GM19023 (cell line): ENCODE measurements around the gene SLC16A6.
"Not testable (repeated sequence)": the region's sequence is repeated elsewhere in the genome, so short reads cannot be mapped to it uniquely, and the experiment has no call there.

ENCODE experiments used
- ATAC-seq: cut with Tn5 transposase; IDR thresholded peaks from one replicate; pipeline ENCODE4 v1.9.1; 2021; ENCODE audit warnings: mild to moderate bottlenecking, moderate library complexity; ENCODE audit not compliant: unreplicated experiment

The SLC16A6 gene

DNA sequence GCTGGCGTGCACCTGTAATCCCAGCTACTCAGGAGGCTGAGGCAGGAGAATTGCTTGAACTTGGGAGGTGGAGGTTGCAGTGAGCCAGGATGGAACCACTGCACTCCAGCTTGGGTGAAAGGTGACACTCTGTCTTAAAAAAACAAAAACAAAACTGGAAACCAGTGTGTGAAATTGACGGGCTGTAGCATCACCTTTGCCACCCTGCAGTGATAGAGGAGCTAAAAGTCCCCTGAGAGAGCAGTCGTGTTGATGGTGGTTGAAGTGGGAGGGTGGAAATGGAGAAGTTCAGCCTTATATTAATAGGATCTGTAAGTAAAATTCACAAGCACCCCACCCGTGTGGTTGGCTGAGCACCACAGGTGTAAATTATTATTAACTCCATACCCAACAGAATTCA is 65.9 kb downstream of the SLC16A6 start:
- not testable (repeated sequence) for ATAC-seq

DNA sequence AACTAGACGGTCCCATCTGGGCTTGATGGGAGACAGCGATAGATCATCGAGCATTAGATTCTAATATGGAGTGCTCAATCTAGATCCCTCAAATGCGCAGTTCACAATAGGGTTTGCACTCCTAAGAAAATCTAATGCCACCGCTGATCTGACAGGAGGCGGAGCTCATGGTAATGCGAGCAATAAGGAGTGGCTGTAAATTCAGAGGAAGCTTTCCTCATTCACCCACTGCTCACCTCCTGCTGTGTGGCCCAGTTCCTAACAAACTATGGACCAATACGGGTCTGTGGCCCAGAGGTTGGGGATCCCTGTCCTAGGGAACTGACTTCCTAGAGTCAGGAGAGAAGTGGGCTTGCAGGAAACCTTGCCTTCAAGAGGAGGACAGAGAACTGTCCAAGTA is 68.3 kb downstream of the SLC16A6 start:
- no peak for ATAC-seq

DNA sequence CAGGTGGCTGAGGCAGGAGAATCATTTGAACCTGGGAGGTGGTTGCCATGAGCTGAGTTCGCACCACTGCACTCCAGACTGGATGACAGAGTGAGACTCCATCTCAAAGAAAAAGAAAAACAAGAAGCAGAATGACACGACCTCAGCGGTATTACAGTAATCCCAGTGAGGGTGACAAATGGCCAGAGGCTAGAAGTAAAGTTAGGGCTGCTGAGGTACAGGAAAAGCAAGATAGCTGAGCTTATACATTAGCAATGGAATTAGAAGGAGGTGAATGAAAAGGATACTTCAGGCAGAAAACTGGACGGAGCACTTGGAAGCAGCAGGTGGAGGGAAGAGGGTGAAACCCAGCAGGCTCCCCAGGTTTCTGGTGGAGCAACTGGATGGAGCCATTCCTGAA is 69.1 kb downstream of the SLC16A6 start:
- no peak for ATAC-seq

DNA sequence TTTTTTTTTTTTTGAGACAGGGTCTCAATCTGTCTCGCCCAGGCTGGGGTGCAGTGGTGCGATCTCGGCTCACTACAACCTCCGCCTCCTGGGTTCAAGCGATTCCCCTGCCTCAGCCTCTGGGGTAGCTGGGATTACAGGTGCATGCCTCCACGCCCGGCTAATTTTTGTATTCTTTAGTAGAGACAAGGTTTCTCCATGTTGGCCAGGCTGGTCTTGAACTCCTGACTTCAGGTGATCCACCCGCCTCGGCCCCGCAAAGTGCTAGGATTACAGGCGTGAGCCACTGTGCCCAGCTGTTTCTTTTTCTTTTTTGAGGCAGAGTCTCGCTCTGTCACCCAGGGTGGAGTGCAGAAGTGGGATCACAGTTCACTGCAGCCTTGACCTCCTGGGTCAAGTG is 70.1 kb downstream of the SLC16A6 start:
- not testable (repeated sequence) for ATAC-seq

DNA sequence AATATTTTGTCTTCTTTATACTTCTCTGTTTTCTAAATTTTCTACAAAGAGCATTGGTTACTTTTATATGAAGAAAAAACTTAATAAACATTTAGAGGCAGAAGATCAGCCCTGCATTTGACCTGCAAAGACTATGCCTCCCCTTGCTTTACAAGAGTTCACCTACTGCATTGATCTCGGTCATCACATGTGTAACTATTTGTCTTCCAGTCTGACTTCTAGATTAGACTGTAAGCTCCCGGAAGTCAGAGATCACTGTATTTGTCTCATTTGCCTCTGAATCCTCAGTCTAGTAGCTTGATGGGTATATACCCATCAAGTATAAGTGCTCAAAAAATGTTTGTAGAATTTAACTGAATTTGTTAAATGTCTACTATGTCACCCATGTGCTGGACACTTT is 70.7 kb downstream of the SLC16A6 start:
- not testable (repeated sequence) for ATAC-seq

DNA sequence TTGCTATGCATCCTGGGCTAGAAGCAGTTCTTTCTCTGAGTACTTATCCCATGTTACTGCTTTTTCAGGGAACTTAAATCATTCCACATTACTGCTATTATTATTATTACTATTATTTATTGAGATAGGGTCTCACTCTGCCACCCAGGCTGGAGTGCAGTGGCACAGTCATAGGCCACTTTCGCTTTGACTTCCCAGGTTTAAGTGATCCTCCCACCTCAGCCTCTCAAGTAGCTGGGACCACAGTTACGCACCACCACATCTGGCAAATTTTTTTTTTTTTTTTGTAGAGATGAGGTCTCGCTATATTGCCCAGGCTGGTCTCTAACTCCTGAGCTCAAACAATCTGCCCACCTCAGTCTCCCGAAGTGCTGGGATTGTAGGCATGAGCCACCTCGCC is 71.5 kb downstream of the SLC16A6 start:
- not testable (repeated sequence) for ATAC-seq
